ENCODE results near the gene TRAPPC8.
"Not testable (repeated sequence)": the region's sequence is repeated elsewhere in the genome, so short reads cannot be mapped to it uniquely, and the experiment has no call there.

TRAPPC8 gene

GRCh38 chr18:31954349-31954748, 11.4 kb upstream of the TRAPPC8 start:
- DNase-seq: no peak
- no peaks in the 10 kb centered on the region for H3K9me3 ChIP-seq (ENCODE audit: insufficient read depth, low read length, severe bottlenecking)
- H3K36me3 ChIP-seq (ENCODE audit: insufficient read depth, low read length): no peaks in the 10 kb centered on the region
- no peaks in the 10 kb centered on the region for H3K79me2 ChIP-seq (ENCODE audit: insufficient read depth, low read length)
- no peak overlapping the region for H3K27ac ChIP-seq (ENCODE audit: low read length)
- ATAC-seq (ENCODE audit: insufficient read depth, low read depth): no peak
- TF ChIP-seq EZH2 (IDR thresholded peaks at IDR 0.05; ENCODE audit: borderline replicate concordance, low read depth, low read length, severe bottlenecking) (no peak), CTCF (IDR thresholded peaks at IDR 0.05; ENCODE audit: borderline replicate concordance, extremely low read depth, low read length, poor library complexity, severe bottlenecking) (no peak)
- no peaks in the 10 kb centered on the region for H3K4me1 ChIP-seq (ENCODE audit: insufficient read depth, low read length)
- no peak overlapping the region for H3K4me3 ChIP-seq (ENCODE audit: low read depth in 1 of 2, low read length in 2 of 2)
- H2AFZ ChIP-seq (ENCODE audit: low read depth, low read length): no peak overlapping the region
- no peaks in the 10 kb centered on the region for H3K27me3 ChIP-seq (ENCODE audit: insufficient read depth, low read length, poor library complexity)
- H3K4me2 ChIP-seq (ENCODE audit: insufficient read depth, low read length): no peak overlapping the region
- H3K9ac ChIP-seq (ENCODE audit: low read depth, low read length): no peak overlapping the region
- no peaks in the 10 kb centered on the region for H4K20me1 ChIP-seq (ENCODE audit: insufficient read depth, low read length)

- not testable (repeated sequence) for H3K9me3 ChIP-seq (ENCODE audit: insufficient read depth, low read length, severe bottlenecking); H3K4me3 ChIP-seq (ENCODE audit: low read depth in 1 of 2, low read length in 2 of 2); H2AFZ ChIP-seq (ENCODE audit: low read depth, low read length); H3K4me1 ChIP-seq (ENCODE audit: insufficient read depth, low read length); H3K4me2 ChIP-seq (ENCODE audit: insufficient read depth, low read length); ATAC-seq (ENCODE audit: insufficient read depth, low read depth); H3K79me2 ChIP-seq (ENCODE audit: insufficient read depth, low read length); DNase-seq; H3K27me3 ChIP-seq (ENCODE audit: insufficient read depth, low read length, poor library complexity); H3K27ac ChIP-seq (ENCODE audit: low read length); H3K9ac ChIP-seq (ENCODE audit: low read depth, low read length); H3K36me3 ChIP-seq (ENCODE audit: insufficient read depth, low read length); H4K20me1 ChIP-seq (ENCODE audit: insufficient read depth, low read length)
These were observed 10.8 kb upstream of the TRAPPC8 start for GRCh38 chr18:31953699-31954098.

- TF ChIP-seq CTCF (IDR thresholded peaks at IDR 0.05; ENCODE audit: borderline replicate concordance, extremely low read depth, low read length, poor library complexity, severe bottlenecking): no peak
- no peak for TF ChIP-seq EZH2 (IDR thresholded peaks at IDR 0.05; ENCODE audit: borderline replicate concordance, low read depth, low read length, severe bottlenecking)
- Histone ChIP-seq H2AFZ (ENCODE audit: low read depth, low read length) (no peak overlapping the region), H3K4me3 (ENCODE audit: low read depth in 1 of 2, low read length in 2 of 2) (no peak overlapping the region), H3K79me2 (ENCODE audit: insufficient read depth, low read length) (no peaks in the 10 kb centered on the region), H3K27me3 (ENCODE audit: insufficient read depth, low read length, poor library complexity) (no peaks in the 10 kb centered on the region), H3K4me2 (ENCODE audit: insufficient read depth, low read length) (no peak overlapping the region), H4K20me1 (ENCODE audit: insufficient read depth, low read length) (no peaks in the 10 kb centered on the region), H3K4me1 (ENCODE audit: insufficient read depth, low read length) (no peaks in the 10 kb centered on the region), H3K36me3 (ENCODE audit: insufficient read depth, low read length) (no peaks in the 10 kb centered on the region), H3K27ac (ENCODE audit: low read length) (no peak overlapping the region), H3K9ac (ENCODE audit: low read depth, low read length) (no peak overlapping the region), H3K9me3 (ENCODE audit: insufficient read depth, low read length, severe bottlenecking) (no peaks in the 10 kb centered on the region)
- ATAC-seq (ENCODE audit: insufficient read depth, low read depth): no peak
- DNase-seq: no peak
These were observed 9.3 kb upstream of the TRAPPC8 start for GRCh38 chr18:31952223-31952622.

- Histone ChIP-seq H3K79me2 (ENCODE audit: insufficient read depth, low read length) (no peaks in the 10 kb centered on the region), H3K4me3 (ENCODE audit: low read depth in 1 of 2, low read length in 2 of 2) (no peak overlapping the region), H3K4me2 (ENCODE audit: insufficient read depth, low read length) (no peak overlapping the region), H4K20me1 (ENCODE audit: insufficient read depth, low read length) (no peaks in the 10 kb centered on the region), H3K9me3 (ENCODE audit: insufficient read depth, low read length, severe bottlenecking) (no peaks in the 10 kb centered on the region), H3K27ac (ENCODE audit: low read length) (no peak overlapping the region), H3K9ac (ENCODE audit: low read depth, low read length) (no peak overlapping the region), H3K36me3 (ENCODE audit: insufficient read depth, low read length) (no peaks in the 10 kb centered on the region), H3K27me3 (ENCODE audit: insufficient read depth, low read length, poor library complexity) (no peaks in the 10 kb centered on the region), H3K4me1 (ENCODE audit: insufficient read depth, low read length) (no peaks in the 10 kb centered on the region), H2AFZ (ENCODE audit: low read depth, low read length) (no peak overlapping the region)
- TF ChIP-seq EZH2 (IDR thresholded peaks at IDR 0.05; ENCODE audit: borderline replicate concordance, low read depth, low read length, severe bottlenecking): no peak
- no peak for TF ChIP-seq CTCF (IDR thresholded peaks at IDR 0.05; ENCODE audit: borderline replicate concordance, extremely low read depth, low read length, poor library complexity, severe bottlenecking)
- DNase-seq (no peak), ATAC-seq (ENCODE audit: insufficient read depth, low read depth) (no peak)
These were observed 7.7 kb upstream of the TRAPPC8 start for GRCh38 chr18:31950583-31950982.

- H3K9ac ChIP-seq (ENCODE audit: low read depth, low read length); H3K27ac ChIP-seq (ENCODE audit: low read length); H3K36me3 ChIP-seq (ENCODE audit: insufficient read depth, low read length); H2AFZ ChIP-seq (ENCODE audit: low read depth, low read length); H3K27me3 ChIP-seq (ENCODE audit: insufficient read depth, low read length, poor library complexity); H3K79me2 ChIP-seq (ENCODE audit: insufficient read depth, low read length); H3K4me3 ChIP-seq (ENCODE audit: low read depth in 1 of 2, low read length in 2 of 2); DNase-seq; ATAC-seq (ENCODE audit: insufficient read depth, low read depth); H3K4me2 ChIP-seq (ENCODE audit: insufficient read depth, low read length); H4K20me1 ChIP-seq (ENCODE audit: insufficient read depth, low read length); H3K9me3 ChIP-seq (ENCODE audit: insufficient read depth, low read length, severe bottlenecking): not testable (repeated sequence)
- H3K4me1 ChIP-seq (ENCODE audit: insufficient read depth, low read length): peaks cover 16% of the 10 kb centered on the region
These were observed 5.4 kb upstream of the TRAPPC8 start for GRCh38 chr18:31948349-31948748.

Measured in DND-41 (cell line).